ENCODE results near the gene KRT4. TPM values are rescaled to one million over a fixed set of nuclear protein-coding genes. Genes with fewer than 3 reads are reported as not detected.

Gene KRT4
- total RNA-seq (2022; extraction: Qiagen RNA extraction; ENCODE audit: low read depth): 1.7 to 4.0 TPM (median 2.7 TPM) in 5 replicates

DNA sequence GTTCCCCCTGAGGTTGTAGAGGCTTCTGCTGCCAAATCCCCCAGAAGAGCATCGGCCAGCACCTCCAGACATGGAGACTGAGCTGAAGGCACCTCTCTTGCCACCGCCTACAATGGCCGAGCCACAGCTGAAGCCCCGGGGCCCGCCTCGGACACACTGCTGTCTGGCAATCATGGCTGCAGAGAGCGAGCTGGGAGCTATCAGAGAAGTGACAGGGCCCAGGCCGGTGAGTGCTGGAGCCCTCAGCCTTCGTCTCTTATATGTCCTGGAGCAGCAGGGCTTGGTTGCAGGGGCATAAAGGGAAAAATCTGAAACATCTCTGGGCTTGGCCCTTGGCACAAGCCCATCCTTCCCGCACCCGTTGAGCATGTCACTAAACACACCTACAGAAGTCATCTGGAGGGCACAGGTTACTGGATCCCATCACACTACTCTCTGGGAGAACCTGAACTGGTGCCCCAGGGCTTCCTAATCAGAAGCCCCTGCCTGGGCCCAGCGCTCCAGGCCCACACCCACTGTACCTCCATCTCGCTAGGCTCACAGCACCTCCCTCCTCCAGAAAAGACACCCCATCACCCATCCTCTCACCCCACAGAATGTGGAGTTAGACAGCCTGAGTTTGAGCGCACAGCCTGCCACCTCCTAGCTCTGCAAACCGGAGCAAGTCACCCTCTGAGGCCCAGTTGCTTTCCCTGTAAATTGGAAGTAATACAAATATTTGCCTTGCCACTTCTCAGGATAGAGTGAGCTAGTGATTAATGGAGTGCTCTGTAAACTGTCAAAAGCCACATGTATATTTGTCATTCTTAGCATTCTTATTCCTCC lies at the start of gene KRT4:
Gene KRT4 (minus strand): TSS at position 232 of the 825 bp plus-strand sequence. CDS start 58 bp downstream, at position 174.

DNA sequence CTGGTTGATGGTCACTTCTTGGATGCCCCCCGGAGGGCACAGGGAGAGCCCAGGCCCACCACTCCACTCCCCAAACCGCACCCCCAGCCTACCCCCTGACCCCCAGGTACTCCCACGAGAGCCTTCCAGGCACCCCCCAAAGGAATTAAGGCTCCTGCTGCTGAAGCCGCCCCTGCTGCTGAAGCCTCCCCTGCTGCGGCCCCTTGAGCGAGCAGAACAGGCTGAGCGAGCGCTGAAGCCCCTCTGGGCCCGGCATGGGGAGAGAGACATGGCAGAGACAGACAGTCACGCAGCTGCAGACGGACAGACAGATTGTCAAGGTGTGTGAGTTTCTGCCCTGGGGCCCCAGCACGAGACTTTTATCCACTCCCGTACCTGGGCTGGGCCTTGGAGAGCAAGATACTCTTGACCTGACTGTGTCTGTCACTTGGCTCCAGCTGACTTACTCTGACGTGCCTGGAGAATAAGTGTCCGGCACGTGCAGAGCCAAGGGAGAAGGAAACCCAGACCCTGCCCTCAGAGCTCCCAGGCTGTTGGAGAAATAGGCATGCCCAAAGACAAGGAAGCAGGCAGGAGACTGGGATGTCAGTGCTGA lies 34.8 kb upstream of the KRT4 start, which contains the start of gene KRT78:
Gene KRT78 (minus strand): TSS at position 334 of the 595 bp plus-strand sequence. CDS start 64 bp downstream, at position 270.

DNA sequence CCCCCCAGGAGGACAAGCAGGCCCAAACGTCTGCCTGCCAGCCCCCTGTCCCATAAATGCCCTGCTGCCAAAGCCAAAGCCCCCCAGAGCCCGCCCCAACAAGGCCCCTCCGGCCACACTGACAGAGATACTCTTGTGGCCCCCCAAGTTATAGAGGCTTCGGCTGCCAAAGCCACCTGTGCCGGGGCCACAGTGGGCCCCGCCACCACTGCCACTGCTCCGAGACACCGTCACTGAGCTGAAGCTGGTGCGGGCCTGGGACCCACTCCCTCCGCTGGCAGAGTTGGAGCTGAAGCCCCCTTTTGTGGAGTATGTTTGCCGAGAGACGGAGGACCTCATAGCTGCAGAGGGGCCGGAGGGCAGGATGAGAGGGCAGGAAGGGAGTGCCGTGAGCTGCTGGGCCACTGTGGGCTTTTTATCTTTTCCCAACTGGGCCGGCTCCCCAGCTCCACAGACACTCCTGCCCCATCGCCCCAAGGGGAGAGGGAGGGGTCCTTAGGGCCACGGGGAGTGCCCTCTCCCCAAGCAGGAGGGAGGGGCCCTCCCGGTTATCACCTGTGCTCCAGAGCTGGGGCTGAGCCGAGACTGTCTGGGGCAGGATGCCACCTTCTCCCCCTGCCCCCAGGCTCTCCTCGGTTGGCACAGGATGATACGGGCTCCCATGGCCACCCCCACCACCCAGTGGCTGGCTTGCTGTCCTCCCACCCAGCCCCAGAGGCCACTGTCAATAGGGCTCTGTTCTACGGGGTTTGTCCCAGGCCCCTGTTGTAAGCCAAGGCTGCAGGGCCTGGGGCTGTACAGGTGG lies 20.2 kb upstream of the KRT4 start, which contains the start of gene KRT79:
Gene KRT79 (minus strand): TSS at position 390 of the 805 bp plus-strand sequence. CDS start 51 bp downstream, at position 339.

GRCh38 chr12:52795694-52796428 lies 18.1 kb downstream of the KRT4 start, which contains the start of gene KRT3:
Gene KRT3 (minus strand): TSS chr12:52796117. CDS start chr12:52796042, 75 bp downstream.

GRCh38 chr12:52776913-52777395 lies 37.0 kb downstream of the KRT4 start, which contains the start of gene KRT76:
Gene KRT76 (minus strand): TSS chr12:52777345. CDS start chr12:52777291, 54 bp downstream.

Other genes starting within 250 kb of the KRT4 start
- not detected in 5 replicates for gene KRT74, start 240.3 kb downstream of the KRT4 start, total RNA-seq (2022; extraction: Qiagen RNA extraction; ENCODE audit: low read depth)
- not detected in 5 replicates for gene KRT72, start 212.7 kb downstream of the KRT4 start, total RNA-seq (2022; extraction: Qiagen RNA extraction; ENCODE audit: low read depth)
- gene KRT73, start 195.6 kb downstream of the KRT4 start, total RNA-seq (2022; extraction: Qiagen RNA extraction; ENCODE audit: low read depth): not detected in 5 replicates
- not detected in 5 replicates for gene KRT2, start 161.9 kb downstream of the KRT4 start, total RNA-seq (2022; extraction: Qiagen RNA extraction; ENCODE audit: low read depth)
- gene KRT1, start 133.7 kb downstream of the KRT4 start, total RNA-seq (2022; extraction: Qiagen RNA extraction; ENCODE audit: low read depth): not detected in 5 replicates
- gene KRT77, start 110.6 kb downstream of the KRT4 start, total RNA-seq (2022; extraction: Qiagen RNA extraction; ENCODE audit: low read depth): not detected in 5 replicates
- gene KRT76, start 36.8 kb downstream of the KRT4 start, total RNA-seq (2022; extraction: Qiagen RNA extraction; ENCODE audit: low read depth): not detected in 5 replicates
- gene KRT3, start 18.0 kb downstream of the KRT4 start, total RNA-seq (2022; extraction: Qiagen RNA extraction; ENCODE audit: low read depth): 0.09 TPM in 1 of 5 replicates, not detected in the others
- 0.09 TPM in 1 of 5 replicates, not detected in the others for gene KRT79, start 20.2 kb upstream of the KRT4 start, total RNA-seq (2022; extraction: Qiagen RNA extraction; ENCODE audit: low read depth)
- 0.24 TPM in 1 of 5 replicates, not detected in the others for gene KRT78, start 34.9 kb upstream of the KRT4 start, total RNA-seq (2022; extraction: Qiagen RNA extraction; ENCODE audit: low read depth)
- gene KRT8, start 91.0 kb upstream of the KRT4 start, total RNA-seq (2022; extraction: Qiagen RNA extraction; ENCODE audit: low read depth): 3,219 to 4,452 TPM (median 4,030 TPM) in 5 replicates
- 2,322 to 2,859 TPM (median 2,818 TPM) in 5 replicates for gene KRT18, start 135.0 kb upstream of the KRT4 start, total RNA-seq (2022; extraction: Qiagen RNA extraction; ENCODE audit: low read depth)
- 266 to 393 TPM (median 311 TPM) in 5 replicates for gene EIF4B, start 192.3 kb upstream of the KRT4 start, total RNA-seq (2022; extraction: Qiagen RNA extraction; ENCODE audit: low read depth)
- 26.9 to 52.9 TPM (median 44.2 TPM) in 5 replicates for gene TNS2, start 235.9 kb upstream of the KRT4 start, total RNA-seq (2022; extraction: Qiagen RNA extraction; ENCODE audit: low read depth)